Bronchial epithelial cell (primary cell): Measurements from ENCODE around the gene CELA2B. TPM values are rescaled to one million over a fixed set of nuclear protein-coding genes. Genes with fewer than 3 reads are reported as not detected.

Experiments used
- DNase-seq: peaks from one replicate; pipeline ENCODE4 v3.0.0-alpha.2; 2010; ENCODE audit warnings: low read depth
- FAIRE-seq: peaks from 2 replicates; lab custom pipeline; 2011; peaks lifted over from hg19 to GRCh38; lab: Jason Lieb, UNC
- H3K27me3 ChIP-seq: 2 replicates; pipeline ENCODE4 v1.5.1; 2011; ENCODE audit warnings: low read length; ENCODE audit not compliant: control insufficient read depth, insufficient read depth
- H3K36me3 ChIP-seq: 2 replicates; pipeline ENCODE4 v1.5.1; 2011; ENCODE audit warnings: low read length; ENCODE audit not compliant: control insufficient read depth, insufficient read depth
- H3K4me3 ChIP-seq: 2 replicates; pipeline ENCODE4 v1.5.1; 2011; ENCODE audit warnings: mild to moderate bottlenecking, low read depth, low read length, control low read depth
- CTCF ChIP-seq: IDR thresholded peaks from 2 replicates; pipeline ENCODE4 v1.5.1; 2011; ENCODE audit warnings: mild to moderate bottlenecking, moderate library complexity, low read length, control low read depth, inconsistent platforms; ENCODE audit not compliant: insufficient read depth, severe bottlenecking
- total RNA-seq: library from RNA; depleted of rRNA; stranded (reverse); fragments of >200 nt; gene quantifications from 2 replicates; pipeline ENCODE4 v1.2.1, GENCODE V29; 2014

Gene CELA2B
- total RNA-seq, 1 donor from 2014 or later = not detected

GRCh38 chr1:15526021-15526489 lies 50.2 kb downstream of the CELA2B start:
- no peak for DNase-seq

GRCh38 chr1:15526490-15527339 lies 50.8 kb downstream of the CELA2B start, which contains the start of gene DNAJC16:
DNAJC16 (plus strand) TSS chr1:15526848; CDS start chr1:15529106, 2,258 bp downstream.
- peak within 1 kb of the TSS; percentile 68 for H3K4me3 ChIP-seq
- DNase-seq (peak; percentile 100), FAIRE-seq (peak; percentile 98)
- H3K27me3 ChIP-seq = no peaks in the 10 kb centered on the region
- no peaks in the 10 kb centered on the region for H3K36me3 ChIP-seq
- peak; percentile 20 for TF ChIP-seq CTCF

More at GRCh38 chr1:15526021-15526489, 50.2 kb downstream of the CELA2B start:
- no peaks in the 10 kb centered on the region for H3K36me3 ChIP-seq
- FAIRE-seq = no peak
- H3K4me3 ChIP-seq = peak overlapping the region; percentile 68
- TF ChIP-seq CTCF = no peak
- H3K27me3 ChIP-seq = no peaks in the 10 kb centered on the region

- DNase-seq (no peak), FAIRE-seq (no peak)
- no peak for TF ChIP-seq CTCF
- Histone ChIP-seq H3K36me3 (peaks cover 7% of the 10 kb centered on the region), H3K4me3 (no peak overlapping the region), H3K27me3 (no peaks in the 10 kb centered on the region)
Measured at GRCh38 chr1:15531003-15531402, 55.1 kb downstream of the CELA2B start.

- no peaks in the 10 kb centered on the region for H3K27me3 ChIP-seq
- TF ChIP-seq CTCF = no peak
- no peak overlapping the region for H3K4me3 ChIP-seq
- no peak for DNase-seq
- no peak for FAIRE-seq
- H3K36me3 ChIP-seq = peaks cover 7% of the 10 kb centered on the region
Measured at GRCh38 chr1:15531682-15532081, 55.8 kb downstream of the CELA2B start.

- Histone ChIP-seq H3K27me3 (no peaks in the 10 kb centered on the region), H3K36me3 (peaks cover 16% of the 10 kb centered on the region), H3K4me3 (no peak overlapping the region)
- TF ChIP-seq CTCF = no peak
- DNase-seq (no peak), FAIRE-seq (no peak)
Measured at GRCh38 chr1:15538771-15539170, 62.9 kb downstream of the CELA2B start.

GRCh38 chr1:15540186-15540585 lies 64.3 kb downstream of the CELA2B start:
- FAIRE-seq (no peak), DNase-seq (no peak)
- H3K4me3 ChIP-seq = no peak overlapping the region
- peaks cover 15% of the 10 kb centered on the region for H3K36me3 ChIP-seq
- no peak for TF ChIP-seq CTCF
- H3K27me3 ChIP-seq = no peaks in the 10 kb centered on the region
